Epithelial cell of esophagus (primary cell): ENCODE data around the gene ANXA6.
"Not testable (repeated sequence)": the region's sequence is repeated elsewhere in the genome, so short reads cannot be mapped to it uniquely, and the experiment has no call there.

Source experiments
- DNase-seq: peaks from one replicate; pipeline ENCODE4 v3.0.0; 2010; ENCODE audit warnings: low read depth
- H3K4me3 ChIP-seq: 2 replicates; pipeline ENCODE4 v1.5.1; 2011; ENCODE audit warnings: mild to moderate bottlenecking, low read length, control low read depth
- TF ChIP-seq, protein P1 (sequence below): IDR thresholded peaks from 2 replicates; pipeline ENCODE4 v1.5.1; 2011; ENCODE audit warnings: low read depth, mild to moderate bottlenecking, low read length, control low read depth, inconsistent platforms; ENCODE audit not compliant: insufficient read depth; ENCODE audit errors: missing control alignments

Gene ANXA6

DNA sequence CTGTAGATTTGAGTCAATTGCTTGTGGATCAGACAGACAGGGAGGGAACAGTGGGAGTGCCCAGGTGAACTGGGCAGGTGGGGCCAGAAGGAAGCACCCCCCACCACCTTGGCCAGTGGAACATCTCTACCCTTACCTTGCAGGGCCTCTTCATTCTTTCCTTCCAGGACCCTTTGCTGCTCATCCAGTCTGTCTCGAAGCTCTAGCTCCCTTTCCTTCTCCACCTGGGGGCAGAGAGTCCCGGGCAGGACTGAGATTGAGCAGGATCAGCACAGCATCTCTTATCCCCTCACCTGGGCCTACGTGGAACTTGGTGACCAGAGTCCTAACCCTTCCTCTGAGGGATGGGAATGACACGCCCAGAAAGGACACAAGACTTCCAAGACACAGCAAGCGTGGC is 41.3 kb upstream of the ANXA6 start:
- TF ChIP-seq, protein P1, sequence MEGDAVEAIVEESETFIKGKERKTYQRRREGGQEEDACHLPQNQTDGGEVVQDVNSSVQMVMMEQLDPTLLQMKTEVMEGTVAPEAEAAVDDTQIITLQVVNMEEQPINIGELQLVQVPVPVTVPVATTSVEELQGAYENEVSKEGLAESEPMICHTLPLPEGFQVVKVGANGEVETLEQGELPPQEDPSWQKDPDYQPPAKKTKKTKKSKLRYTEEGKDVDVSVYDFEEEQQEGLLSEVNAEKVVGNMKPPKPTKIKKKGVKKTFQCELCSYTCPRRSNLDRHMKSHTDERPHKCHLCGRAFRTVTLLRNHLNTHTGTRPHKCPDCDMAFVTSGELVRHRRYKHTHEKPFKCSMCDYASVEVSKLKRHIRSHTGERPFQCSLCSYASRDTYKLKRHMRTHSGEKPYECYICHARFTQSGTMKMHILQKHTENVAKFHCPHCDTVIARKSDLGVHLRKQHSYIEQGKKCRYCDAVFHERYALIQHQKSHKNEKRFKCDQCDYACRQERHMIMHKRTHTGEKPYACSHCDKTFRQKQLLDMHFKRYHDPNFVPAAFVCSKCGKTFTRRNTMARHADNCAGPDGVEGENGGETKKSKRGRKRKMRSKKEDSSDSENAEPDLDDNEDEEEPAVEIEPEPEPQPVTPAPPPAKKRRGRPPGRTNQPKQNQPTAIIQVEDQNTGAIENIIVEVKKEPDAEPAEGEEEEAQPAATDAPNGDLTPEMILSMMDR = no peak
- DNase-seq = no peak
- H3K4me3 ChIP-seq = no peak overlapping the region

DNA sequence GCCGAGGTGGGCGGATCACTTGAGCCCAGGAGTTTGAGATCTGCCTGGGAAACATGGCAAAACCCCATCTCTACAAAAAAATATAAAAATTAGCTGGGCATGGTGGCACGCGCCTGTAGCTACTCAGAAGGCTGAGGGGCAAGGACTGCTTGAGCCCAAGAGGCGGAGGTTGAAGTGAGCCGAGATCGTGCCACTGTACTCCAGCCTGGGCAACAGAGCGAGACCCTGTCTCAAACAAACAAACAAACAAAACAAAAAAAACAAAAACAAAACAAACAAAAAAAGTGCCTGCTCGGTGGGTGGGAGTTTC is 39.7 kb upstream of the ANXA6 start:
- not testable (repeated sequence) for H3K4me3 ChIP-seq, DNase-seq

DNA sequence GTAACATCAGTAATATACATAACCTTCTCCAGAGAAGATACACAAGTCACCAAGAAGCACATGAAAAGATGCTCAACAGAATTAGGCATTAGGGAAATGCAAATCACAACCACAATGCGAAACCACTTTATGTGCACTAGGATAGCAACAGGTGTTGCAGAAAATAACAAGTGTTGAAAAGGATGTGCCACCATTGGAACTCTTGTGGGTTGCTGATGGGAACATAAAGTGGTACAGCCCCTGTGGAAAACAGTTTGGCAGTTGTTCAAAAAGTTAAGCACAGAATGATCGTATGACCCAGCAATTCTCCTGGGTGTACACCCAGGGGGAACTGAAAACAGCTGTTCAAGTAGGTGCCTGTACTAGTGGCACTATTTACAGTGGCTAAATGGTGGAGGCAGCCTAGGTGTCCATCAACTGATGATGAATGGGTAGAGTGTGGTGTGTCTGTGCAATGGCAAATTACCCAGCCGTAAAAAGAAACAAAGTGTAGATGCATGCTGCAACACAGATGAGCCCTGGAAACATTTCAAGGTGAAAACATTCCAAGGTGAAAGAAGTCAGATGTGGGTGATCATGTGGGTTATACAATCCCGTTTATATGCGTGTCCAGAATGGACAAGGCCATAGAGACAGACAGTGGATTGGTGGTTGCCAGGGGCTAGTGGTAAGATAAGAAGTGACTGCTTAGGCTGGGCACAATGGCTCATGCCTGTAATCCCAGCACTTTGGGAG is 39.1 kb upstream of the ANXA6 start:
- TF ChIP-seq, protein P1 = no peak
- no peak for DNase-seq
- H3K4me3 ChIP-seq = no peak overlapping the region

DNA sequence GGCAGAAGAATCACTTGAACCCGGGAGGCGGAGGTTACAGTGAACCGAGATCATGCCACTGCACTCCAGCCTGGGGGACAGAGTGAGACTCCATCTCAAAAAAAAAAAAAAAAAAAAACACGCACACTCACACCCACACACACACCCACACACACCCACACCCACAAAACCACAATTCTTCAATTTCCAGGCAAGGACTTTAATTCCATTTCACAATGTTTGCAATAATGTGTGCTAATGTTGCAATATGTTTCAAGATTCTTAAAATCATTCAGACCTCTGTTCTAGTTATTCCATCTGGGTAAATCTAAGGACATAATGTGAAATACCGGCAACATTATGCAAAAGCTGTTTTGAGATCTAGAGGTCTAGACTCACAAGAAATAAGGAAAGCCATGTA is 38.0 kb upstream of the ANXA6 start:
- TF ChIP-seq, protein P1 = no peak
- DNase-seq = no peak
- no peak overlapping the region for H3K4me3 ChIP-seq

DNA sequence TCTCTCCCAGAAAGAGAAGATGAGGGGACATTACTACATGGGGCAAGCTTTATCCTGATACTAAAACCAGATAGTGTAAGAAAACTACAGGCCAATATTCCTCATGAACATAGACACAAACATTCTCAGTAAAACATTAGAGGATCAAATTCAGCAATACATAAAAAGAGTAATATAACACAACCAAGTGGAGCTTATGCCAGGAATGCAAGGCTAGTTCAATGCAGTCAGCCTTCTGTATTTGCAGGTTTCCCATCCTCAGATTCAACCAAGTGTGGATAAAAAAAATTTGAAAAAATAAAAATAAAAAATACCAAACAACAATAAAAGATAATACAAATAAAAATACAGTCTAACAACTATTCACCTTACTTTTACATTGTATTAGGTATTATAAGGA is 35.0 kb upstream of the ANXA6 start:
- TF ChIP-seq, protein P1 = no peak
- no peak overlapping the region for H3K4me3 ChIP-seq
- no peak for DNase-seq

DNA sequence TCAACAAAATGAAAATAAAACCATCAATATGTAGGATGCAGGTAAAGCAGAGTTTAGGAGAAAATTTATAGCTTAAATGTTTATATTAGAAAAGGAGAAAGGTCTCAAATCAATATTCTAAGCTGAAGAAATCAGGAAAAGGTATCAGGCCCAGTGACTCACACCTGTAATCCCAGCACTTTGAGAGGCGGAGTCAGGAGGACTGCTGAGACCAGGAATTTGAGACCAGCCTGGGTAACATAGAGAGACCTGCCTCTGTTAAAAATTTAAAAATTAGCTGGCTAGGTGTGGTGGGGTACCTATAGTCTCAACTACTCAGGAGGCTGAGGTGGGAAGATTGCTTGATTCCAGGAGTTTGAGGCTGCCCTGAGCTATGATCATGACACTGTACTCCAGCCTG is 34.1 kb upstream of the ANXA6 start:
- no peak overlapping the region for H3K4me3 ChIP-seq
- TF ChIP-seq, protein P1 = no peak
- peak; percentile 41 for DNase-seq

DNA sequence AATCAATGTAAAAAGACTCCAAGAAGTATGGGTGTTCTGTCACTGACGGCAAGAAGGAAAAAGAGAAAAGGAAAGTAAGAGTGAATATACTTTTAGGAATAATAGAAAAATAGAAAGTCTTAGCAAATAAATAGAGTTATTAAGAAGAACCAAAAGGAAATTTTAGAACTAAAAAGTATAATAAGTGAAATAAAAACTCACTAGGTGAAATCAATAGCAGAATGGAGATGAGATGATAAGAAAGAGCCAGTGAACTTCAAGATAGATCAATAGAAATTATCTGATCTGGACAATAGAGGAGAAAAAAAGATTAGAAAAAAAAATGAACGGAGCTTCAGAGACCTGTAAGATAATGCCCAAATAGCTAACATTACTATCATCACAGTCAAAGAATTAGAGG is 31.6 kb upstream of the ANXA6 start:
- H3K4me3 ChIP-seq = no peak overlapping the region
- DNase-seq = no peak
- TF ChIP-seq, protein P1 = no peak

DNA sequence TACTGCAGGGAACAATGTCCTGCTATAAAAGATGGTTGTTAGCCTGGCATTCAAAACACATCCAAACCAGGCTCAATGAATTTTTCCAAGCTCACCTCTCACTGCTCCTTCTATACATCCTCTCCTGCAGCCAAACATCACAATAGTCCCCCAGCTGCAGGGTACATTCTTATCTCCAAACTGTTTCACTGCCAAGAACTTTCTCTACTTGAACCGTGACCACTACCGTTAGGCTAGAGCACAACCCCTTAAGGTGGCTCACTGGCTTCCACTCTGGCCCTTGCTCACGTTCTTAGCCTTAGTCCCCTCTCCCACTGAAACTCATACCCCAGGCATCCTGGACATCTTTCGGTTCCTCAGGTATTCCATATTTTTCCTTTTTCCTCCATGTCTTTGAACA is 29.0 kb upstream of the ANXA6 start:
- TF ChIP-seq, protein P1 = no peak
- no peak overlapping the region for H3K4me3 ChIP-seq
- no peak for DNase-seq
